Heart right ventricle (tissue), 16 donors: ENCODE results near the gene YWHAB. TPM values are rescaled to one million over a fixed set of nuclear protein-coding genes. Genes with fewer than 3 reads are reported as not detected.
A peak's percentile ranks its signal among the peaks of the same experiment; 100 is the strongest.

ENCODE experiments used
- ATAC-seq, 8 donors: fragments of 200-7000 bp; cut with Tn5 transposase; one replicate each; pipeline ENCODE4 v1.9.1; 2020; ENCODE audit warnings: mild to moderate bottlenecking in 8 of 8, moderate library complexity in 8 of 8, moderate number of reproducible peaks in 1 of 8
- DNase-seq, 2 donors: peaks; one replicate each; pipeline ENCODE4 v3.0.0-alpha.2; 2020
- H3K27ac ChIP-seq, 10 donors: fragments of 200-600 bp; sonication (generic) in 2 of 10; one replicate each; pipeline versions ENCODE4 v1.5.0 to v1.8.0; 2020 to 2022; ENCODE audit warnings: mild to moderate bottlenecking in 3 of 10
- H3K27me3 ChIP-seq, 7 donors: fragments of 200-600 bp; one replicate each; pipeline ENCODE4 v1.8.0; 2021 to 2022; ENCODE audit warnings: mild to moderate bottlenecking in 2 of 7
- H3K36me3 ChIP-seq, 9 donors: fragments of 200-600 bp; sonication (generic) in 1 of 9; one replicate each; pipeline versions ENCODE4 v1.5.0 to v1.8.0; 2020 to 2022; ENCODE audit warnings: mild to moderate bottlenecking in 2 of 9
- H3K4me1 ChIP-seq, 9 donors: fragments of 200-600 bp; sonication (generic) in 1 of 9; one replicate each; pipeline versions ENCODE4 v1.5.0 to v1.8.0; 2020 to 2022; ENCODE audit warnings: mild to moderate bottlenecking in 4 of 9
- H3K4me3 ChIP-seq, 10 donors: fragments of 200-600 bp; sonication (generic) in 2 of 10; one replicate each; pipeline versions ENCODE4 v1.5.0 to v1.8.0; 2020 to 2022; ENCODE audit warnings: mild to moderate bottlenecking in 7 of 10, moderate library complexity in 2 of 10
- H3K9me3 ChIP-seq, 11 donors: fragments of 200-600 bp in 10 of 11; sonication (generic) in 2 of 11; one replicate each; pipeline versions ENCODE4 v1.5.0 to v1.8.0; 2013 to 2022; ENCODE audit warnings: mild to moderate bottlenecking in 2 of 11, control low read depth in 1 of 11, moderate library complexity in 1 of 11
- WGBS, 2 donors: extraction: QIAGEN DNeasy Blood & Tissue Kit; methylation state at CpG; one replicate each; pipeline ENCODE4 v1.1.7; 2013; ENCODE audit warnings: inconsistent platforms in 1 of 2; 5-methylcytosine and 5-hydroxymethylcytosine counted together
- intact Hi-C, 10 donors: fragments of 100-400 bp; cut with DNase I; formaldehyde crosslinking; loops; one replicate each; pipeline versions ENCODE4 v1.11.1 to v1.14.2; 2022
- long read RNA-seq, 3 donors: library from polyadenylated mRNA; unstranded; transcript quantifications; one replicate each; pipeline ENCODE4 v2.0.0, GENCODE V29; 2020 to 2021
- polyA plus RNA-seq, 2 donors: library from polyadenylated mRNA; stranded (reverse); fragments of 200-250 nt; gene quantifications; one replicate each; pipeline ENCODE4 v1.2.3, GENCODE V29; 2013
- total RNA-seq, 10 donors: library from RNA; stranded (reverse); fragmentation: NEBNext Ultra II Directional in 3 of 10; extraction: Animal tissue kit (Norgen Biotek cat#: 25700) in 3 of 10; gene quantifications; one replicate each; pipeline versions ENCODE4 v1.2.1 to v1.2.4, GENCODE V29; 2021 to 2023
- TF ChIP-seq, protein P1 (sequence below), 9 donors: fragments of 200-600 bp; sonication (generic) in 2 of 9; IDR thresholded peaks; one replicate each; pipeline versions ENCODE4 v1.5.0 to v1.8.0; 2021 to 2022; ENCODE audit warnings: antibody characterized with exemption in 9 of 9, mild to moderate bottlenecking in 5 of 9, moderate library complexity in 1 of 9
- donor health status: Arrhythmogenic right ventricular cardiomyopathy.
- donor health status: ischemic (EF 13 %, LVEDD 7.1; RV severe dilation, severe dysfunction).
- donor health status: healthy with polysubstance abuse.
- donor health status: DM: no; HTN: yes; CAD: no.
- donor health status: DM: no; HTN: no; CAD: no.
- donor health status: ischemic (EF 25% LVEDD 6.9; RV normal size, moderate dysfunction).
- donor health status: ischemic (EF 25% LVEDD 5.7; RV mildly dilated, moderate dysfunction).
- donor health status: healthy.
- donor health status: DM: yes; HTN: yes; CAD: no.
- donor health status: Ischemic cardiomyopathy.
- donor health status: ischemic (EF 35%, LVEDD 5.7; RV mildly dilated, moderate dysfunction).
- donor health status: nonischemic (EF 11% LVEDD 7.7; RV severe dilation, severe dysfunction).
- donor health status: DM: yes; HTN: yes; CAD: no.
- donor health status: PGD.
- donor health status: ischemic (EF 29% LVEDD 5.4; RV normal size, mild dysfunction).
- donor health status: nonischemic (EF 23%, LVEDD 6.1; RV moderate dilation, normal function).

The YWHAB gene
- 100 to 1,000 TPM in 8 of 10 donors, 10 to 100 TPM in 2; 89.1 to 130 (median 116) TPM for total RNA-seq
- 10 to 100 TPM; 37.9 to 96.7 TPM for polyA plus RNA-seq
- long read RNA-seq, donor 1, transcript YWHAB-201 (6 exons, 3,049 nt) = major isoform, 82 of 131 reads
- long read RNA-seq, donor 1, transcript YWHAB-202 (7 exons, 3,109 nt) = minor isoform, 18 of 131 reads
- long read RNA-seq, donor 1, partial matches to known transcripts = 17 of 131 reads
- long read RNA-seq, donor 1, other reads (novel, unspliced or antisense) = 14 of 131 reads
- long read RNA-seq, donor 2, transcript YWHAB-202 (7 exons, 3,109 nt) = minor isoform, 22 of 185 reads
- long read RNA-seq, donor 2, transcript YWHAB-201 (6 exons, 3,049 nt) = major isoform, 135 of 185 reads
- long read RNA-seq, donor 2, partial matches to known transcripts = 17 of 185 reads
- long read RNA-seq, donor 2, other reads (novel, unspliced or antisense) = 11 of 185 reads
- long read RNA-seq, donor 3, transcript YWHAB-202 (7 exons, 3,109 nt) = minor isoform, 9 of 83 reads
- long read RNA-seq, donor 3, transcript YWHAB-201 (6 exons, 3,049 nt) = major isoform, 43 of 83 reads
- long read RNA-seq, donor 3, partial matches to known transcripts = 30 of 83 reads
- long read RNA-seq, donor 3, other reads (novel, unspliced or antisense) = 1 of 83 reads

DNA sequence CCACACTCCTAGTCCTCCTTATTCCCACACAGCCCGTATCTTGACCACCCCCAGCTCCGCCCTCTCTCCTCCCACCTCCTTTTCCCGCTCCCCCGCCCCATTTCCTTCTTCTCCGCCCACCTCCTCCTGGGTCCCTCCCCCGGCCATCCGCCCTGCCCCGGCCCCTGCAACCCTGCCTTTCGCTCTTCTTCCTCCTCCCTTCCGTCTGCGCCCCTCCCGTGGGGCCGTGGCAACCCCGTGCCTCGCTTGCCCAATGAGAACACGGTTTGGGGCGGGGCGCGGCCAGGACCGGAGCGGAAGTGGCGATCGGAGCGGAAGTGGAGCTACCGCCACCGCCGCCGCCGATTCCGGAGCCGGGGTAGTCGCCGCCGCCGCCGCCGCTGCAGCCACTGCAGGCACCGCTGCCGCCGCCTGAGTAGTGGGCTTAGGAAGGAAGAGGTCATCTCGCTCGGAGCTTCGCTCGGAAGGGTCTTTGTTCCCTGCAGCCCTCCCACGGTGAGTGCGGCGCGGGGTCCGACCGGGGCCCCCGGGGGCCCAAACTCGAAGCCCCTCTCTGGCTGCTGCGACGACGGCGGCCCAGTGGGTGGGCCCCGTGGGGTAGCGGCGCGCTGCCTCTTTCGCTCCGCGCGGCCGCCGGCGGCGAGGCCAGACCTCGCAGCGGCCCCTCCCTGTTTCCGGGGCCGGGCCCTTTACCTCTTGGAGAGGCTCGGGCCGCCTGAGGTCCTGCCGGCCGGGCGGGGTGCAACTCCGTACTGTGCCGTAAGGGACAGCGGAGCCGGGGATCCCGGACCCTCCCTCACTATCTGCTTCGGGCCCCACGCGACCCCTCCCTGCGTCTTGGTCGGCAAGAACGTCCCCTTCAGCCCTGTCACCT is at the start of gene YWHAB:
TSS of gene YWHAB (plus strand) at position 314 of the 874 bp plus-strand sequence. CDS start 15,829 bp downstream, outside the sequence.
- peak within 1 kb of the TSS; percentile 96 to 99 (median 99) for H3K27ac ChIP-seq
- H3K27me3 ChIP-seq = no peaks in the 10 kb centered on the region
- H3K4me1 ChIP-seq = peaks cover 4 to 54% (median 50%) of the 10 kb centered on the region in 9 donors
- H3K9me3 ChIP-seq = no peaks in the 10 kb centered on the region
- DNase-seq (peak; percentile 99), ATAC-seq (peak; percentile 98 to 99 (median 99))
- TF ChIP-seq, protein P1, sequence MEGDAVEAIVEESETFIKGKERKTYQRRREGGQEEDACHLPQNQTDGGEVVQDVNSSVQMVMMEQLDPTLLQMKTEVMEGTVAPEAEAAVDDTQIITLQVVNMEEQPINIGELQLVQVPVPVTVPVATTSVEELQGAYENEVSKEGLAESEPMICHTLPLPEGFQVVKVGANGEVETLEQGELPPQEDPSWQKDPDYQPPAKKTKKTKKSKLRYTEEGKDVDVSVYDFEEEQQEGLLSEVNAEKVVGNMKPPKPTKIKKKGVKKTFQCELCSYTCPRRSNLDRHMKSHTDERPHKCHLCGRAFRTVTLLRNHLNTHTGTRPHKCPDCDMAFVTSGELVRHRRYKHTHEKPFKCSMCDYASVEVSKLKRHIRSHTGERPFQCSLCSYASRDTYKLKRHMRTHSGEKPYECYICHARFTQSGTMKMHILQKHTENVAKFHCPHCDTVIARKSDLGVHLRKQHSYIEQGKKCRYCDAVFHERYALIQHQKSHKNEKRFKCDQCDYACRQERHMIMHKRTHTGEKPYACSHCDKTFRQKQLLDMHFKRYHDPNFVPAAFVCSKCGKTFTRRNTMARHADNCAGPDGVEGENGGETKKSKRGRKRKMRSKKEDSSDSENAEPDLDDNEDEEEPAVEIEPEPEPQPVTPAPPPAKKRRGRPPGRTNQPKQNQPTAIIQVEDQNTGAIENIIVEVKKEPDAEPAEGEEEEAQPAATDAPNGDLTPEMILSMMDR (IDR thresholded peaks at IDR 0.05) = peak in 3 of 9 donors; percentile 5 to 32 (median 29)
- WGBS, 2 donors = 1% methylated on average over 63 to 88 of the region's 88 CpGs
- intact Hi-C loops = loop anchor here in 6 of 10 donors (5.0 to 10.0 kb wide), 3 partner anchors 77 to 82 kb away; partner anchors contain the start of genes STK4 (in 5 of the 6) and TOMM34 (in 2 of the 6)
- peak within 1 kb of the TSS; percentile 60 to 99 (median 96) for H3K4me3 ChIP-seq
- peaks cover 0 to 20% (median 0%) of the 10 kb centered on the region in 9 donors for H3K36me3 ChIP-seq

DNA sequence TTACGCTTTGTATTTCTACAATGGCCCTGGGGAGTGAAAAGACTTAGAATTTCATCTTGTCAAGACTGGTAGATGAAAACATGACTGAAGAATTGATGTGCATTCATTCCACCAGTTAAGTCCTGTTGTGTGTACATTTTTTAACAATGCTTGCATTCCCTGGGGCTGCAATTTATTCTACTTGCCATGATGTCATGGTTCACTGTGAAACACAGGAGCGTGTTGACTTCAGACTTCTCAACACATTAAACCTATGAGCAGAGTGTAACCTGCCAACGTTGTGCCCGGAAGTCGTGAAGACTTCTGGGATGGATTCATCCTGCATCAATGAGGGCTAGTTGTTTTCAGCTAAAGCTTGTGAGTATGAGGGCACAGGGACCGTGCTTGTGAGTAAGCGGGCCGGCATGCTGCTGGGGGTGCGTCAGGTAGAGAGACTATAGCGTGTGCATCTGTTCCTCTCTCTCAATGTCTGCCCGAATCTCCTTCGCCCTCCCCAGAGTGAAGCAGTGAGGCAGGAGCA is 48.8 kb upstream of the YWHAB start:
- no peak for DNase-seq
- no peak for ATAC-seq
- TF ChIP-seq, protein P1 (IDR thresholded peaks at IDR 0.05) = no peak
- H3K9me3 ChIP-seq = peaks cover 0 to 4% (median 0%) of the 10 kb centered on the region in 11 donors
- H3K27me3 ChIP-seq = peaks cover 0 to 56% (median 19%) of the 10 kb centered on the region in 7 donors
- no peak overlapping the region for H3K27ac ChIP-seq
- 87 to 89% methylated on average over 12 of the region's 12 CpGs for WGBS, 2 donors
- H3K36me3 ChIP-seq = no peaks in the 10 kb centered on the region
- no peaks in the 10 kb centered on the region for H3K4me1 ChIP-seq
- no peak overlapping the region for H3K4me3 ChIP-seq
- intact Hi-C loops = no loop called here

DNA sequence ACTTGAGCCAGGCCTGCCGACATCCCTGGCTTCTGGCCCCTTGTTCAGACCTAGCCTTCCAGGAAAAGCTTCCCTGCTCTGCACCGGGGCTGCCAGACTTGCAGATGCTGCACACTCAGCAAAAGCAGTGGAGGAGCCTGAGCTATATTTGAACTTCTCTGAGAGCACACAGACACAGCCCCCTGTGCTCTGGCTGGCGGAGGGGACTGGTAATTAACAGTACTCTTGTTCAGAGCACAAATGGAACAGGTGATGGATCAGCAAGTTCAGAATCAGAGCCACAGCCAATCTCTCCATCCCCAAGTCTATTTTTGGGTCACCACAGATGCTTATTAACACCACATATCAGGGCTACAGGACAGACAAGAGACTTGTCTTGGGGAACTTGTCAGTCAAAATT is 47.6 kb upstream of the YWHAB start:
- Histone ChIP-seq H3K27ac (no peak overlapping the region), H3K27me3 (peaks cover 0 to 59% (median 24%) of the 10 kb centered on the region in 7 donors), H3K9me3 (peaks cover 0 to 4% (median 0%) of the 10 kb centered on the region in 11 donors), H3K4me1 (no peaks in the 10 kb centered on the region), H3K4me3 (no peak overlapping the region), H3K36me3 (no peaks in the 10 kb centered on the region)
- TF ChIP-seq, protein P1 (IDR thresholded peaks at IDR 0.05) = no peak
- WGBS, 2 donors = 16 to 30% methylated on average over 3 of the region's 3 CpGs
- DNase-seq (no peak), ATAC-seq (no peak)
- intact Hi-C loops = no loop called here
